Measurements from ENCODE around the gene LARP1B. TPM values are rescaled to one million over a fixed set of nuclear protein-coding genes. Genes with fewer than 3 reads are reported as not detected.

The LARP1B gene
- total RNA-seq, 2 donors from 2014 or later = 20.2 to 20.9 TPM

GRCh38 chr4:128234836-128235235 lies 173.7 kb downstream of the LARP1B start:
- Histone ChIP-seq H3K4me3 (no peak overlapping the region), H3K36me3 (no peaks in the 10 kb centered on the region), H3K27ac (no peak overlapping the region), H3K27me3 (replicated peaks; ENCODE audit: insufficient read depth) (no peaks in the 10 kb centered on the region), H3K4me1 (replicated peaks) (no peaks in the 10 kb centered on the region), H3K9me3 (no peaks in the 10 kb centered on the region)
- intact Hi-C loops (cut with DNase I) = no loop called here
- no peak for DNase-seq (ENCODE audit: low spot score)
- TF ChIP-seq CTCF (IDR thresholded peaks at IDR 0.05) = no peak
- no peak for TF ChIP-seq POLR2A (IDR thresholded peaks at IDR 0.05)
- no peak for TF ChIP-seq POLR2AphosphoS5 (IDR thresholded peaks at IDR 0.05)
- WGBS = 96% methylated on average over 3 of the region's 3 CpGs

GRCh38 chr4:128241019-128241418 lies 179.9 kb downstream of the LARP1B start:
- H3K4me3 ChIP-seq = no peak overlapping the region
- H3K27ac ChIP-seq = no peak overlapping the region
- DNase-seq (ENCODE audit: low spot score) = no peak
- intact Hi-C loops (cut with DNase I) = no loop called here
- H3K27me3 ChIP-seq (replicated peaks; ENCODE audit: insufficient read depth) = no peaks in the 10 kb centered on the region
- no peaks in the 10 kb centered on the region for H3K9me3 ChIP-seq
- TF ChIP-seq POLR2AphosphoS5 (IDR thresholded peaks at IDR 0.05) (no peak), POLR2A (IDR thresholded peaks at IDR 0.05) (no peak), CTCF (IDR thresholded peaks at IDR 0.05) (no peak)
- no peaks in the 10 kb centered on the region for H3K36me3 ChIP-seq
- WGBS = 93% methylated on average over 3 of the region's 3 CpGs
- no peaks in the 10 kb centered on the region for H3K4me1 ChIP-seq (replicated peaks)

GRCh38 chr4:128241425-128241913 lies 180.4 kb downstream of the LARP1B start:
- H3K27me3 ChIP-seq (replicated peaks; ENCODE audit: insufficient read depth) = no peaks in the 10 kb centered on the region
- no peaks in the 10 kb centered on the region for H3K9me3 ChIP-seq
- WGBS = 53% methylated on average over 3 of the region's 3 CpGs
- no peaks in the 10 kb centered on the region for H3K4me1 ChIP-seq (replicated peaks)
- H3K4me3 ChIP-seq = no peak overlapping the region
- no peak for DNase-seq (ENCODE audit: low spot score)
- no peak overlapping the region for H3K27ac ChIP-seq
- no peak for TF ChIP-seq POLR2A (IDR thresholded peaks at IDR 0.05)
- TF ChIP-seq CTCF (IDR thresholded peaks at IDR 0.05) = no peak
- TF ChIP-seq POLR2AphosphoS5 (IDR thresholded peaks at IDR 0.05) = no peak
- intact Hi-C loops (cut with DNase I) = no loop called here
- H3K36me3 ChIP-seq = no peaks in the 10 kb centered on the region

GRCh38 chr4:128241981-128242380 lies 180.9 kb downstream of the LARP1B start:
- intact Hi-C loops (cut with DNase I) = no loop called here
- Histone ChIP-seq H3K4me1 (replicated peaks) (no peaks in the 10 kb centered on the region), H3K4me3 (no peak overlapping the region), H3K36me3 (no peaks in the 10 kb centered on the region), H3K27me3 (replicated peaks; ENCODE audit: insufficient read depth) (no peaks in the 10 kb centered on the region), H3K9me3 (no peaks in the 10 kb centered on the region), H3K27ac (no peak overlapping the region)
- TF ChIP-seq POLR2AphosphoS5 (IDR thresholded peaks at IDR 0.05) = no peak
- no peak for TF ChIP-seq POLR2A (IDR thresholded peaks at IDR 0.05)
- TF ChIP-seq CTCF (IDR thresholded peaks at IDR 0.05) = no peak
- DNase-seq (ENCODE audit: low spot score) = no peak
- 85% methylated on average over 3 of the region's 3 CpGs for WGBS

GRCh38 chr4:128242601-128243000 lies 181.5 kb downstream of the LARP1B start:
- no peak overlapping the region for H3K27ac ChIP-seq
- H3K27me3 ChIP-seq (replicated peaks; ENCODE audit: insufficient read depth) = no peaks in the 10 kb centered on the region
- no peak for DNase-seq (ENCODE audit: low spot score)
- intact Hi-C loops (cut with DNase I) = no loop called here
- H3K4me1 ChIP-seq (replicated peaks) = no peaks in the 10 kb centered on the region
- H3K9me3 ChIP-seq = no peaks in the 10 kb centered on the region
- 94% methylated on average over 4 of the region's 4 CpGs for WGBS
- H3K36me3 ChIP-seq = no peaks in the 10 kb centered on the region
- TF ChIP-seq POLR2AphosphoS5 (IDR thresholded peaks at IDR 0.05) (no peak), CTCF (IDR thresholded peaks at IDR 0.05) (no peak), POLR2A (IDR thresholded peaks at IDR 0.05) (no peak)
- no peak overlapping the region for H3K4me3 ChIP-seq
